Adipose tissue (tissue), 3 donors: ENCODE results near the gene PRKG1. TPM values are rescaled to one million over a fixed set of nuclear protein-coding genes. Genes with fewer than 3 reads are reported as not detected.

Experiments
- H3K27ac ChIP-seq: one replicate; pipeline ENCODE4 v1.5.1; 2013; ENCODE audit warnings: low read depth, low read length
- WGBS, 3 donors: extraction: QIAGEN DNeasy Blood & Tissue Kit; methylation state at CpG; one replicate each; pipeline ENCODE4 v1.1.7; 2013; 5-methylcytosine and 5-hydroxymethylcytosine counted together
- polyA plus RNA-seq, 3 donors: library from polyadenylated mRNA; stranded (reverse); fragments of 200-250 nt; gene quantifications; one replicate each; pipeline ENCODE4 v1.2.3, GENCODE V29; 2013
- donor health status: healthy with polysubstance abuse.
- donor health status: Bipolar disorder and iron deficiency.
- donor health status: healthy.

PRKG1 gene
- polyA plus RNA-seq, 3 donors, result 0.46 to 13.2 (median 2.1) TPM

GRCh38 chr10:51479711-51480110 is 405.4 kb downstream of the PRKG1 start:
- no peak overlapping the region for H3K27ac ChIP-seq
- WGBS, 3 donors, result 90 to 97% (median 91%) methylated on average over 3 of the region's 3 CpGs

- H3K27ac ChIP-seq, result no peak overlapping the region
- WGBS, 3 donors, result 84 to 95% (median 91%) methylated on average over 5 of the region's 5 CpGs
Measured at GRCh38 chr10:51485668-51486067, 411.4 kb downstream of the PRKG1 start.

GRCh38 chr10:51487576-51487975 is 413.3 kb downstream of the PRKG1 start:
- no peak overlapping the region for H3K27ac ChIP-seq
- WGBS, 3 donors, result 67 to 81% (median 70%) methylated on average over 5 of the region's 5 CpGs

- no peak overlapping the region for H3K27ac ChIP-seq
- 54 to 79% (median 69%) methylated on average over 5 of the region's 5 CpGs for WGBS, 3 donors
Measured at GRCh38 chr10:51488766-51489408, 414.6 kb downstream of the PRKG1 start.

GRCh38 chr10:51498424-51498823 is 424.1 kb downstream of the PRKG1 start:
- WGBS, 3 donors, result 88 to 91% (median 91%) methylated on average over 2 of the region's 2 CpGs
- no peak overlapping the region for H3K27ac ChIP-seq

GRCh38 chr10:51501396-51501795 is 427.1 kb downstream of the PRKG1 start:
- 95 to 100% (median 97%) methylated on average over 1 of the region's 1 CpG for WGBS, 3 donors
- no peak overlapping the region for H3K27ac ChIP-seq

- no peak overlapping the region for H3K27ac ChIP-seq
- WGBS, 3 donors, result 87 to 100% (median 94%) methylated on average over 1 of the region's 1 CpG
Measured at GRCh38 chr10:51502124-51502523, 427.8 kb downstream of the PRKG1 start.

GRCh38 chr10:51503378-51503777 is 429.1 kb downstream of the PRKG1 start:
- 51 to 76% (median 74%) methylated on average over 1 of the region's 1 CpG for WGBS, 3 donors
- no peak overlapping the region for H3K27ac ChIP-seq

GRCh38 chr10:51507476-51507875 is 433.2 kb downstream of the PRKG1 start:
- H3K27ac ChIP-seq, result no peak overlapping the region
- 87 to 92% (median 90%) methylated on average over 3 of the region's 3 CpGs for whole genome bisulfite sequencing, 3 donors

- WGBS, 3 donors, result 87 to 88% (median 87%) methylated on average over 2 of the region's 2 CpGs
- no peak overlapping the region for H3K27ac ChIP-seq
Measured at GRCh38 chr10:51508156-51508555, 433.9 kb downstream of the PRKG1 start.

- no peak overlapping the region for H3K27ac ChIP-seq
- WGBS, 3 donors, result 67 to 71% (median 68%) methylated on average over 2 of the region's 2 CpGs
Measured at GRCh38 chr10:51510231-51510630, 435.9 kb downstream of the PRKG1 start.

GRCh38 chr10:51521605-51522004 is 447.3 kb downstream of the PRKG1 start:
- WGBS, 3 donors, result 33 to 47% (median 46%) methylated on average over 2 of the region's 2 CpGs
- no peak overlapping the region for H3K27ac ChIP-seq

- WGBS, 3 donors, result 39 to 83% (median 55%) methylated on average over 3 of the region's 3 CpGs
- no peak overlapping the region for H3K27ac ChIP-seq
Measured at GRCh38 chr10:51522858-51523257, 448.6 kb downstream of the PRKG1 start.

- no peak overlapping the region for H3K27ac ChIP-seq
Measured at GRCh38 chr10:51523440-51523839, 449.2 kb downstream of the PRKG1 start.

GRCh38 chr10:51524041-51524440 is 449.8 kb downstream of the PRKG1 start:
- 44 to 79% (median 61%) methylated on average over 1 of the region's 1 CpG for WGBS, 3 donors
- H3K27ac ChIP-seq, result no peak overlapping the region

- 42 to 64% (median 57%) methylated on average over 11 of the region's 11 CpGs for WGBS, 3 donors
- H3K27ac ChIP-seq, result no peak overlapping the region
Measured at GRCh38 chr10:51527522-51528219, 453.4 kb downstream of the PRKG1 start.

- WGBS, 3 donors, result 13 to 53% (median 38%) methylated on average over 2 of the region's 2 CpGs
- H3K27ac ChIP-seq, result no peak overlapping the region
Measured at GRCh38 chr10:51528527-51528926, 454.2 kb downstream of the PRKG1 start.

GRCh38 chr10:51530541-51530940 is 456.3 kb downstream of the PRKG1 start:
- 53 to 75% (median 59%) methylated on average over 4 of the region's 4 CpGs for WGBS, 3 donors

GRCh38 chr10:51532044-51532443 is 457.8 kb downstream of the PRKG1 start:
- WGBS, 3 donors, result 92 to 97% (median 93%) methylated on average over 4 of the region's 4 CpGs
- no peak overlapping the region for H3K27ac ChIP-seq

More at GRCh38 chr10:51530541-51530940, 456.3 kb downstream of the PRKG1 start:
- no peak overlapping the region for H3K27ac ChIP-seq

- no peak overlapping the region for H3K27ac ChIP-seq
- WGBS, 3 donors, result 65 to 68% (median 67%) methylated on average over 5 of the region's 5 CpGs
Measured at GRCh38 chr10:51542853-51543252, 468.6 kb downstream of the PRKG1 start.
